Brain pericyte (primary cell): Measurements from ENCODE around the gene ADK.
"Not testable (repeated sequence)": the region's sequence is repeated elsewhere in the genome, so short reads cannot be mapped to it uniquely, and the experiment has no call there.

Experiments used
- DNase-seq: peaks from one replicate; pipeline ENCODE4 v3.0.0-alpha.2; 2012; ENCODE audit warnings: low read depth, low spot score

The ADK gene

GRCh38 chr10:74544106-74544505 is 393.1 kb downstream of the ADK start:
- no peak for DNase-seq

GRCh38 chr10:74548676-74549075 is 397.7 kb downstream of the ADK start:
- DNase-seq = no peak

GRCh38 chr10:74556072-74556705 is 405.2 kb downstream of the ADK start:
- DNase-seq = no peak

GRCh38 chr10:74557098-74557497 is 406.1 kb downstream of the ADK start:
- no peak for DNase-seq

GRCh38 chr10:74558403-74558802 is 407.4 kb downstream of the ADK start:
- DNase-seq = no peak

GRCh38 chr10:74558897-74559296 is 407.9 kb downstream of the ADK start:
- DNase-seq = no peak

- not testable (repeated sequence) for DNase-seq
Measured at GRCh38 chr10:74568896-74569295, 417.9 kb downstream of the ADK start.

- not testable (repeated sequence) for DNase-seq
Measured at GRCh38 chr10:74573497-74573896, 422.5 kb downstream of the ADK start.

GRCh38 chr10:74575191-74575720 is 424.2 kb downstream of the ADK start:
- no peak for DNase-seq

GRCh38 chr10:74575912-74576311 is 424.9 kb downstream of the ADK start:
- DNase-seq = no peak

GRCh38 chr10:74576586-74576985 is 425.6 kb downstream of the ADK start:
- no peak for DNase-seq

GRCh38 chr10:74580438-74580837 is 429.4 kb downstream of the ADK start:
- not testable (repeated sequence) for DNase-seq

- DNase-seq = no peak
Measured at GRCh38 chr10:74582566-74582965, 431.5 kb downstream of the ADK start.

GRCh38 chr10:74585231-74586087 is 434.4 kb downstream of the ADK start:
- DNase-seq = no peak

- no peak for DNase-seq
Measured at GRCh38 chr10:74586088-74586585, 435.1 kb downstream of the ADK start.

- DNase-seq = no peak
Measured at GRCh38 chr10:74587109-74587854, 436.3 kb downstream of the ADK start.

GRCh38 chr10:74589226-74589673 is 438.2 kb downstream of the ADK start:
- DNase-seq = peak; percentile 91

GRCh38 chr10:74589851-74590250 is 438.8 kb downstream of the ADK start:
- DNase-seq = no peak

- no peak for DNase-seq
Measured at GRCh38 chr10:74593470-74593869, 442.4 kb downstream of the ADK start.

GRCh38 chr10:74596713-74597112 is 445.7 kb downstream of the ADK start:
- no peak for DNase-seq

- DNase-seq = no peak
Measured at GRCh38 chr10:74598891-74599566, 448.0 kb downstream of the ADK start.
